ENCODE results near the gene HERC4.

HERC4 gene, protein sequence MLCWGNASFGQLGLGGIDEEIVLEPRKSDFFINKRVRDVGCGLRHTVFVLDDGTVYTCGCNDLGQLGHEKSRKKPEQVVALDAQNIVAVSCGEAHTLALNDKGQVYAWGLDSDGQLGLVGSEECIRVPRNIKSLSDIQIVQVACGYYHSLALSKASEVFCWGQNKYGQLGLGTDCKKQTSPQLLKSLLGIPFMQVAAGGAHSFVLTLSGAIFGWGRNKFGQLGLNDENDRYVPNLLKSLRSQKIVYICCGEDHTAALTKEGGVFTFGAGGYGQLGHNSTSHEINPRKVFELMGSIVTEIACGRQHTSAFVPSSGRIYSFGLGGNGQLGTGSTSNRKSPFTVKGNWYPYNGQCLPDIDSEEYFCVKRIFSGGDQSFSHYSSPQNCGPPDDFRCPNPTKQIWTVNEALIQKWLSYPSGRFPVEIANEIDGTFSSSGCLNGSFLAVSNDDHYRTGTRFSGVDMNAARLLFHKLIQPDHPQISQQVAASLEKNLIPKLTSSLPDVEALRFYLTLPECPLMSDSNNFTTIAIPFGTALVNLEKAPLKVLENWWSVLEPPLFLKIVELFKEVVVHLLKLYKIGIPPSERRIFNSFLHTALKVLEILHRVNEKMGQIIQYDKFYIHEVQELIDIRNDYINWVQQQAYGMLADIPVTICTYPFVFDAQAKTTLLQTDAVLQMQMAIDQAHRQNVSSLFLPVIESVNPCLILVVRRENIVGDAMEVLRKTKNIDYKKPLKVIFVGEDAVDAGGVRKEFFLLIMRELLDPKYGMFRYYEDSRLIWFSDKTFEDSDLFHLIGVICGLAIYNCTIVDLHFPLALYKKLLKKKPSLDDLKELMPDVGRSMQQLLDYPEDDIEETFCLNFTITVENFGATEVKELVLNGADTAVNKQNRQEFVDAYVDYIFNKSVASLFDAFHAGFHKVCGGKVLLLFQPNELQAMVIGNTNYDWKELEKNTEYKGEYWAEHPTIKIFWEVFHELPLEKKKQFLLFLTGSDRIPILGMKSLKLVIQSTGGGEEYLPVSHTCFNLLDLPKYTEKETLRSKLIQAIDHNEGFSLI

DNA sequence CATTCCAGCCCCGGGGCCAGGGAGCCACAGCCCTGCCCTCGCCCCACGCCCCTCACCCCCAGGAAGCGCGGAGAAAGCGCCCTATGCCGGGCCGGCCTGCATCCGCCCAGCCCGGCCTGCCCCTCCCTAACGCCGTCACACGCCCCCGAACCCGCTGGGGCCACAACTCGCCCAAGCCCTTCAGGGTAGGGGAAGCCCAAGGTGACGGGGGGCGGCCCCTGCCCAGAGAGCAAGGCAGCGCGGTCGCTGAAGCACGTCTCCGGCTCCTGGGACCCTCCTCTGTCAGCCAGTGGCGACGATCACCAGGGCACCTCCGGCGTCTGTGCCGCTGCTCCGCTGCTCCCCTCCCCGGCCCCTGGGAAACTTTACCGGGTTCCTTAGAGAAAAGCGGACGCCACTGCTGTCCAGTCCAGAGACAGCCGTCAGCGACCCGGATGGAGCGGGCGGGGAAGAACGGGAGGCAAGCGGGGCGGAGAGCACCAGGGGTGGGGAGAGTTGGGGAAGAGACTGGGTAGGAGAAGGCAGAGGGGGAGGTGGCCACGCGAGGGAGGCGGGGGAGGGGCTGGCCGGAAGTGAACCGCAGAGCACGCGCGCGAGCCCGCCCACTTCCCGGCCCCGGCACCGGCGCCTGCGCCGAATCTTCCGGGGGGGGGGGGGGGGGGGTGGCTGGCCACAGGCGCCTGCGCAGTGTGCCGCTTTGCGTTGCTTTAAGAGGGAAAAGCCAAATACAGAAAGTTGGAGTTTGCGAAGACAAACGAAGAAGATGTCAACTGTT lies at the start of gene HERC4:
Gene HERC4 (minus strand): TSS at position 509 of the 775 bp plus-strand sequence. CDS start 2,175 bp downstream, outside the sequence.
- H3K9me3 ChIP-seq (ENCODE audit: control insufficient read depth, insufficient read depth, low read length), result no peaks in the 10 kb centered on the region
- no peaks in the 10 kb centered on the region for H3K36me3 ChIP-seq (ENCODE audit: insufficient read depth, low read length)
- peak within 1 kb of the TSS; percentile 99 for H3K9ac ChIP-seq (ENCODE audit: low read depth, low read length)
- H3K4me1 ChIP-seq (ENCODE audit: insufficient read depth, low read length), result peaks cover 13% of the 10 kb centered on the region; the same call in 1 of the 2 replicates

DNA sequence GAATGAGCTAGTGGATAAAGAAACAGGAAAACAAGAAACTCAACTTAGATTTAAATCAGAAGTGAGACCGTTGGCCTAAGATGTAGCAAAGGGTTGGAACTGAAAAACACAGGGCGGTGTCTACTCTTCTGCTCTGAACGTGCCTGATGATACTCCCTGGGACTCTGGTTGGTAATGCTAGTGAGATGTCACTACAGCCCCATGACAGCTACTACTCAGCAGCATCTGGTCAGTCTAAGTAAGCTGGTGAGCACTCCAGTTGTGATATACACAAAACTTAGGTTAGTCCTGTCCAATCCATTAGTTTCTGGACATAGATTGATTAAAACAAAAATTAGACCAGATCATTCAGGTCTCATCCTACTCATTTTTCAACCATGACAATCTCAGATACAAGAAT lies 49.6 kb upstream of the HERC4 start:
- Histone ChIP-seq H3K9me3 (ENCODE audit: control insufficient read depth, insufficient read depth, low read length) (no peaks in the 10 kb centered on the region), H3K36me3 (ENCODE audit: insufficient read depth, low read length) (no peaks in the 10 kb centered on the region), H3K9ac (ENCODE audit: low read depth, low read length) (no peak overlapping the region), H3K4me1 (ENCODE audit: insufficient read depth, low read length) (peaks cover 5% of the 10 kb centered on the region; the same call in 1 of the 2 replicates)

GRCh38 chr10:68121852-68122251 lies 46.8 kb upstream of the HERC4 start:
- Histone ChIP-seq H3K36me3 (ENCODE audit: insufficient read depth, low read length) (no peaks in the 10 kb centered on the region), H3K4me1 (ENCODE audit: insufficient read depth, low read length) (peaks cover 5% of the 10 kb centered on the region; the same call in 1 of the 2 replicates), H3K9ac (ENCODE audit: low read depth, low read length) (no peak overlapping the region), H3K9me3 (ENCODE audit: control insufficient read depth, insufficient read depth, low read length) (no peaks in the 10 kb centered on the region)

DNA sequence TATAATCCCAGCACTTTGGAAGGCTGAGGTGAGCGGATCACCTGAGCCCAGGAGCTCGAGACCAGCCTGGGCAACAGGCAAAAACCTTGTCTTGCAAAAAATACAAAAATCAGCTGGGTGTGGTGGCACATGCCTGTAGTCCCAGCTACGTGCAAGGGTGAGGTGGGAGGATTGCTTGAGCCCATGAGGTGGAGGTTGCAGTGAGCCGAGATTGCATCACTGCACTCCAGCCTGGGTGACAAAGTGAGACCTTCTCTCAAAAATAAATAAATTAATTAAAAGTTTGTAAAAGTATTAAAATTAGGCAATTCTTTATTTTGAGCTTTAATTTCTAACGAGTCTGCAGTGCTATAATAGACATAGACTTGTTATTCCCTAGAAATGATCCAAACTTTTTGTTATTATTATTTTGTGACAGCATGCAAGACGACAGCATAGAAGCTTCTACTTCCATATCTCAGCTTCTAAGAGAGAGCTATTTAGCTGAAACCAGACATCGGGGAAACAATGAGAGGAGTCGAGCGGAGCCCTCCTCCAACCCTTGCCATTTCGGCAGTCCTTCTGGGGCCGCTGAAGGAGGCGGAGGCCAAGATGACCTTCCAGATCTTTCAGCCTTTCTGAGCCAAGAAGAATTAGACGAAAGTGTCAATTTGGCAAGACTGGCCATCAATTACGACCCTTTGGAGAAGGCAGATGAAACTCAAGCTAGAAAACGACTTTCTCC lies 46.1 kb upstream of the HERC4 start:
- H3K9ac ChIP-seq (ENCODE audit: low read depth, low read length), result no peak overlapping the region
- H3K36me3 ChIP-seq (ENCODE audit: insufficient read depth, low read length), result no peaks in the 10 kb centered on the region
- no peaks in the 10 kb centered on the region for H3K9me3 ChIP-seq (ENCODE audit: control insufficient read depth, insufficient read depth, low read length)

DNA sequence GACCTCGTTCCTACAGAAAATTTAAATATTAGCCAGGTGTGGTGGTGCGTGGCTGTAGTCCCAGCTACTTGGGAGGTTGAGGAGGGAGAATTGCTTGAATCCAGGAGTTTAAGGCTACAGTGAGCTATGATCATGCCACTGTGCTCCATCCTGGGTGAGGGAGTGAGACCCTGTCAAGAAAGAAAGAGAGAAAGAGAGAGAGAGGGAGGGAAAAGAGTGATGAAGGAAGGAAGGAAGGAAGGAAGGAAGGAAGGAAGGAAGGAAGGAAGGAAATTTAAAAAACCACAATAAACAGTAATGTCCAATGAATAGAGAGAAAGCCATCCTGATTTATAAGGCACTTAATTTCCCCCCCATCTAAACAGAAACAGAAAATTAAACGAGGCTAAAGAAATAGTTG lies 43.6 kb upstream of the HERC4 start:
- Histone ChIP-seq H3K4me1 (ENCODE audit: insufficient read depth, low read length) (peaks cover 5% of the 10 kb centered on the region; the same call in 1 of the 2 replicates), H3K36me3 (ENCODE audit: insufficient read depth, low read length) (no peaks in the 10 kb centered on the region), H3K9ac (ENCODE audit: low read depth, low read length) (no peak overlapping the region)

More for the DNA sequence above, 46.1 kb upstream of the HERC4 start:
- H3K4me1 ChIP-seq (ENCODE audit: insufficient read depth, low read length), result peaks cover 5% of the 10 kb centered on the region; the same call in 1 of the 2 replicates

DNA sequence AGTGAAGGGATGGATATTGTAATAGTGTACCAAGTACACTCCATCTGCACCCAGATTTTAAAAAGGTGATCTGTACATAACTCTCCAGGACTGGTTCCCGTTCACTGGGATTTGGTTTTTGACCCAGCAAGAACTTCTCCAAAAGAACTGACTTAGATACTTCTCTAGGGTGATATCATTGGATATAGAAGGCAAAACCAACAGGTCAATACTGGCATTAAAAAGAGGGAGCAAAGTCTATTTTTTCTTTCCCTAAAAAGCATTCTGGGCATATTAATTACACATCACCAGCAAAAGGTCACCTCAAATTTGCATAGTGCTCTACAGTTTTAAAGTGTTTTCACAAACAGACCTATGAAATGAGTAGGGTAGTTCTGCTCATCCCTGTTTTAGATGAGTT lies 37.8 kb upstream of the HERC4 start:
- H3K4me1 ChIP-seq (ENCODE audit: insufficient read depth, low read length), result no peaks in the 10 kb centered on the region
- no peaks in the 10 kb centered on the region for H3K9me3 ChIP-seq (ENCODE audit: control insufficient read depth, insufficient read depth, low read length)
- H3K36me3 ChIP-seq (ENCODE audit: insufficient read depth, low read length), result no peaks in the 10 kb centered on the region
- H3K9ac ChIP-seq (ENCODE audit: low read depth, low read length), result no peak overlapping the region

More for the DNA sequence above, 43.6 kb upstream of the HERC4 start:
- no peaks in the 10 kb centered on the region for H3K9me3 ChIP-seq (ENCODE audit: control insufficient read depth, insufficient read depth, low read length)

DNA sequence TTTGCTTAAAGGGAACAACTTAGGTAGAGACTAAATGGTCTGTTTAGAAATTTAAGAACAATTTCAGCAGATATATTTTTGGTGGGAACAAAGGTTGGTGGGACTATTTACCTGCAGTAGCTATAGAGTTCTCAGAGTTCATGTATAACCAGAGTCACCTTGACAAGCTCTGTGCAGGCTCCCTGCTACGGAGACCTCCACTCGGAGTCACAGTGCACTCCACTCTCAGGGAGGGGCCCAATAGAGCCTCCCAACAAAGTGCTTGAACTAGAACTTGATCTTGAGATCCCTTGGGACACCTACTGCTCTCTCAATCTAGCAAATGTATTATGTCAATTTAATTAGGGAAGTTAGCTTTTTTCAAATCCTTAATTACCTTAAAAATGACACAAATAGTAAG lies 36.5 kb upstream of the HERC4 start:
- Histone ChIP-seq H3K36me3 (ENCODE audit: insufficient read depth, low read length) (no peaks in the 10 kb centered on the region), H3K4me1 (ENCODE audit: insufficient read depth, low read length) (no peaks in the 10 kb centered on the region), H3K9ac (ENCODE audit: low read depth, low read length) (no peak overlapping the region), H3K9me3 (ENCODE audit: control insufficient read depth, insufficient read depth, low read length) (no peaks in the 10 kb centered on the region)

DNA sequence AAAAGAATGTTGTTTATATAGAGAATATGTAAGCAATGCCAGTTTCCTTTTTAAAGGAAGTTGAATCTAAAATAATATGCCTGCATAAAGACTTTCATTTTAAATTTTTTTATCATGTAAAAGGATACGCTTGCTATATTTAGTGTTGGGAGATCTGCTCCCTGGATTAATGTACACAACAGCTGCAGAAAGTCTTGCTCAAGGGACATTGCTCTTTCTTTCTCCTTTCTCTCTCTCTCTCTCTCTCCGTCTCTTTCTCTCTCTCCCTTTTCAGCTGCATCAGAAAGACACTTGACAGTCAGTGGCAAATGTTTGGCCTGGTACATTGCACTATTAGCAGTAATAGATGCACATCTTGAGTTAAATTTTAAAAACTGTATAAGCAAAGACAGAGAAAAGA lies 34.9 kb upstream of the HERC4 start:
- H3K9me3 ChIP-seq (ENCODE audit: control insufficient read depth, insufficient read depth, low read length), result no peaks in the 10 kb centered on the region
- H3K4me1 ChIP-seq (ENCODE audit: insufficient read depth, low read length), result no peaks in the 10 kb centered on the region; the same call in 1 of the 2 replicates
- H3K9ac ChIP-seq (ENCODE audit: low read depth, low read length), result no peak overlapping the region
- H3K36me3 ChIP-seq (ENCODE audit: insufficient read depth, low read length), result no peaks in the 10 kb centered on the region

- no peaks in the 10 kb centered on the region; the same call in 1 of the 2 replicates for H3K4me1 ChIP-seq (ENCODE audit: insufficient read depth, low read length)
- no peaks in the 10 kb centered on the region for H3K36me3 ChIP-seq (ENCODE audit: insufficient read depth, low read length)
- H3K9ac ChIP-seq (ENCODE audit: low read depth, low read length), result no peak within 1 kb of the TSS
- no peaks in the 10 kb centered on the region for H3K9me3 ChIP-seq (ENCODE audit: control insufficient read depth, insufficient read depth, low read length)
These were observed 34.2 kb upstream of the HERC4 start, which contains the start of gene MYPN for GRCh38 chr10:68109331-68109730. TSS of gene MYPN (plus strand) at chr10:68109488. CDS start at chr10:68121439, 11,951 bp downstream.

DNA sequence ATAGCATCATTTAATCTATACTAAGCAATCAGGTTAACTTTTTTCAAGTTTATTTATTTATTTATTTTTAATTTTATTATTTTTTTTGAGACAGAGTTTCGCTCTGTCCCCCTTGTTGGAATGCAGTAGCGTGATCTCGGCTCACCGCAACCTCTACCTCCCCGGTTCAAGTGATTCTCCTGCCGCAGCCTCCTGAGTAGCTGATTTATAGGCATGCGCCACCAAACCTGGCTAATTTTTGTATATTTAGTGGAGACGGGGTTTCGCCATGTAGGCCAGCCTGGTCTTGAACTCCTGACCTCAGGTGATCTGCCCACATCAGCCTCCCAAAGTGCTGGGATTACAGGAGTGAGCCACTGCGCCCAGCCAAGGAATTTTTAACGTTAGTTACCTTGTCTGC lies 33.6 kb upstream of the HERC4 start:
- no peaks in the 10 kb centered on the region for H3K9me3 ChIP-seq (ENCODE audit: control insufficient read depth, insufficient read depth, low read length)
- peaks cover 6% of the 10 kb centered on the region for H3K4me1 ChIP-seq (ENCODE audit: insufficient read depth, low read length)
- no peak overlapping the region for H3K9ac ChIP-seq (ENCODE audit: low read depth, low read length)
- no peaks in the 10 kb centered on the region for H3K36me3 ChIP-seq (ENCODE audit: insufficient read depth, low read length)

DNA sequence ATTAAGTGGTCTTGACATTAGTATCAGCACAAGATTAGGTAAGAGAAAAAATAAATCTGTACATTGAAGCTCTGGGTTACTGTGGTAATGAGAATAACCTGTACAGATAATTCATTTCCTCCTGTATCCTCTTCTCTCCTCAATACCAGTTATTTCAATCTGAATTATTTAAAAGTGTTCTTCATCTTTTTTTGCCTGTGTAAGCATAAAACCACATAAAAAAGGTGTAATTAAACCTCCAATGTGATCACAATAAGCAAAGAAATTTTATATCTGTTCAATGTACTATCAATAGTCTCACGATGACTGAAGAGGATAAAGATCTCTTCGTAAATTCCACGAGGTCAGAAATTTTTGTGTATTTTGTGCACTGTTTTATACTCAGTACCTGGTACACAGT lies 33.0 kb upstream of the HERC4 start:
- H3K9ac ChIP-seq (ENCODE audit: low read depth, low read length), result no peak overlapping the region
- H3K4me1 ChIP-seq (ENCODE audit: insufficient read depth, low read length), result peaks cover 6% of the 10 kb centered on the region
- no peaks in the 10 kb centered on the region for H3K9me3 ChIP-seq (ENCODE audit: control insufficient read depth, insufficient read depth, low read length)
- no peaks in the 10 kb centered on the region for H3K36me3 ChIP-seq (ENCODE audit: insufficient read depth, low read length)

DNA sequence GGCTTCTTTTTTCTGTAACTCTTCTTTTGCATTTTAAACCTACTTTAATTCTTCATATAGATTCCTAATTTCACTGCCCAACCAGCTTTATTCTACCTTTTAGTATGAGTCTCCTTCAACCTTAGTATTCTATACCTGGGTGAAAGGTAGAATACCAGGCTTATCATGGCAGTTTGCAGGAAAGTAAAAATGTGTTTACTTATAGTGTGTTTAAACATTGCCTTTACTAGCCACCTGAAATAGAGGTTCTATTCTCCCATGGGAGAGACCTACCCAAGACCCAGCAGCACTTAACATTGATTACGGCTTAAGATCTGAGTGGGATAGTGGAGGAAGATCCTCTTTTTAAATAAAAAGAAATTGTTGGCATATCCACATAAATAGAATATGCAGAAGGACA lies 32.6 kb upstream of the HERC4 start:
- peaks cover 6% of the 10 kb centered on the region for H3K4me1 ChIP-seq (ENCODE audit: insufficient read depth, low read length)

DNA sequence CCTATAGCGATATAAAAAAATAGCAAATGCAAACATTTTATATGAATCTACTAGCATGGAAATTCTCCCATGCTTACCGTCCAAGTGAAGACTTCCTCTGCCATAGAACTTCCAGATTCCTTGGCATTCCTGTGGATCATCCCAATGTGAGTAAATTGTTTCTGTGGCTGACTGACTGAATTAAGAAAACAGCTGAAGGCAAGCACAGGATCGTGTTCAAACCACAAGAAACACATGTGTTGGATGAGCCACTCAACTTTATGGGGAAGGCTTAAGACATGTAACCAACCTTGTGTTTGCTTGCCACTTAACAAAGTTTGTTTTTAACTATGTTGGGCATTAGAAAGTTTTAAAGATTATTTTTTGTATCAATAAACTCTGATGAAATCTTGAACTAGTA lies 31.6 kb upstream of the HERC4 start:
- Histone ChIP-seq H3K9ac (ENCODE audit: low read depth, low read length) (no peak overlapping the region), H3K4me1 (ENCODE audit: insufficient read depth, low read length) (peaks cover 6% of the 10 kb centered on the region), H3K36me3 (ENCODE audit: insufficient read depth, low read length) (no peaks in the 10 kb centered on the region), H3K9me3 (ENCODE audit: control insufficient read depth, insufficient read depth, low read length) (no peaks in the 10 kb centered on the region)

More for the DNA sequence above, 32.6 kb upstream of the HERC4 start:
- Histone ChIP-seq H3K9ac (ENCODE audit: low read depth, low read length) (no peak overlapping the region), H3K36me3 (ENCODE audit: insufficient read depth, low read length) (no peaks in the 10 kb centered on the region), H3K9me3 (ENCODE audit: control insufficient read depth, insufficient read depth, low read length) (no peaks in the 10 kb centered on the region)

All from ES-I3 (cell line).